Sigmoid colon (tissue), 7 donors: ENCODE results near the gene NEK9. TPM values are rescaled to one million over a fixed set of nuclear protein-coding genes. Genes with fewer than 3 reads are reported as not detected.

Experiments used
- DNase-seq: peaks from one replicate; pipeline ENCODE4 v3.0.0-alpha.2; 2019
- H3K27ac ChIP-seq, 4 donors: fragments of 200-600 bp; sonication (generic); one replicate each; pipeline ENCODE4 v1.5.1; 2016 to 2019; ENCODE audit warnings: mild to moderate bottlenecking in 1 of 4
- H3K27me3 ChIP-seq, 3 donors: fragments of 200-600 bp; sonication (generic); one replicate each; pipeline ENCODE4 v1.5.1; 2019; ENCODE audit warnings: mild to moderate bottlenecking in 1 of 3
- H3K36me3 ChIP-seq, 4 donors: fragments of 200-600 bp; sonication (generic); one replicate each; pipeline ENCODE4 v1.5.1; 2016 to 2019
- H3K4me1 ChIP-seq, 4 donors: fragments of 200-600 bp; sonication (generic); one replicate each; pipeline ENCODE4 v1.5.1; 2017 to 2019
- H3K4me3 ChIP-seq, 4 donors: fragments of 200-600 bp; sonication (generic); one replicate each; pipeline ENCODE4 v1.5.1; 2017 to 2019; ENCODE audit warnings: mild to moderate bottlenecking in 2 of 4, moderate library complexity in 1 of 4
- H3K9me3 ChIP-seq, 4 donors: fragments of 200-600 bp in 3 of 4; sonication (generic) in 3 of 4; one replicate each; pipeline versions ENCODE4 v1.5.1 to v1.6.1; 2013 to 2019
- CTCF ChIP-seq, 4 experiments: fragments of 450-650 bp in 3 of 4; fragments of 200-600 bp in 1 of 4; IDR thresholded peaks; one replicate each; pipeline ENCODE4 v1.5.1; 2016 to 2019; ENCODE audit warnings: antibody characterized with exemption in 4 of 4, mild to moderate bottlenecking in 3 of 4, moderate library complexity in 2 of 4
- EP300 ChIP-seq, 4 donors: sonication (generic); formaldehyde crosslinking; IDR thresholded peaks; one replicate each; pipeline ENCODE4 v1.6.1; 2017; ENCODE audit warnings: antibody characterized with exemption in 4 of 4
- POLR2A ChIP-seq, 2 donors: fragments of 450-650 bp; IDR thresholded peaks; one replicate each; pipeline ENCODE4 v1.6.1; 2016; ENCODE audit warnings: antibody characterized with exemption in 2 of 2, mild to moderate bottlenecking in 2 of 2, moderate library complexity in 2 of 2
- POLR2AphosphoS5 ChIP-seq, 4 donors: sonication (generic); formaldehyde crosslinking; IDR thresholded peaks; one replicate each; pipeline ENCODE4 v1.6.1; 2017; ENCODE audit warnings: antibody characterized with exemption in 4 of 4
- WGBS, 2 donors: extraction: QIAGEN DNeasy Blood & Tissue Kit; methylation state at CpG; one replicate each; pipeline ENCODE4 v1.1.7; 2013; 5-methylcytosine and 5-hydroxymethylcytosine counted together
- intact Hi-C: fragments of 100-400 bp; cut with DNase I; formaldehyde crosslinking; loops from one replicate; pipeline ENCODE4 v1.15.1; 2023
- polyA plus RNA-seq, 3 donors: library from polyadenylated mRNA; stranded (reverse); fragments of 200-250 nt; gene quantifications; one replicate each; pipeline ENCODE4 v1.2.3, GENCODE V29; 2013
- total RNA-seq, 4 donors: library from RNA; depleted of rRNA; stranded (reverse); fragments of >200 nt; gene quantifications; one replicate each; pipeline ENCODE4 v1.1.0, GENCODE V29; 2016
- donor health status: healthy with polysubstance abuse.
- donor health status: Bipolar disorder and iron deficiency.
- donor health status: healthy.

The NEK9 gene
- total and polyA plus RNA-seq, 7 donors, result 9.0 to 66.7 (median 54.4) TPM

- DNase-seq, result no peak
- no peaks in the 10 kb centered on the region for H3K27me3 ChIP-seq
- H3K4me3 ChIP-seq, result no peak overlapping the region
- H3K36me3 ChIP-seq, result peaks cover 21 to 100% (median 48%) of the 10 kb centered on the region in 4 donors
- WGBS, 2 donors, result 65 to 81% methylated on average over 3 of the region's 3 CpGs
- H3K4me1 ChIP-seq, result no peaks in the 10 kb centered on the region
- H3K27ac ChIP-seq, result no peak overlapping the region
- no peaks in the 10 kb centered on the region for H3K9me3 ChIP-seq
- TF ChIP-seq CTCF (IDR thresholded peaks at IDR 0.05) (no peak), POLR2A (IDR thresholded peaks at IDR 0.05) (no peak), POLR2AphosphoS5 (IDR thresholded peaks at IDR 0.05) (no peak), EP300 (IDR thresholded peaks at IDR 0.05) (no peak)
- intact Hi-C loops, result no loop called here
These were observed 19.7 kb downstream of the NEK9 start for GRCh38 chr14:75107186-75107585.

- TF ChIP-seq POLR2AphosphoS5 (IDR thresholded peaks at IDR 0.05) (no peak), EP300 (IDR thresholded peaks at IDR 0.05) (no peak), CTCF (IDR thresholded peaks at IDR 0.05) (no peak), POLR2A (IDR thresholded peaks at IDR 0.05) (no peak)
- no peaks in the 10 kb centered on the region for H3K9me3 ChIP-seq
- no peak for DNase-seq
- peaks cover 14 to 99% (median 53%) of the 10 kb centered on the region in 4 donors for H3K36me3 ChIP-seq
- WGBS, 2 donors, result 85 to 94% methylated on average over 4 of the region's 4 CpGs
- H3K4me1 ChIP-seq, result no peaks in the 10 kb centered on the region
- no peaks in the 10 kb centered on the region for H3K27me3 ChIP-seq
- intact Hi-C loops, result no loop called here
- H3K27ac ChIP-seq, result no peak overlapping the region
- H3K4me3 ChIP-seq, result no peak overlapping the region
These were observed 25.4 kb downstream of the NEK9 start for GRCh38 chr14:75101491-75101890.

- no peaks in the 10 kb centered on the region for H3K9me3 ChIP-seq
- H3K27ac ChIP-seq, result no peak overlapping the region
- H3K4me3 ChIP-seq, result no peak overlapping the region
- DNase-seq, result no peak
- H3K36me3 ChIP-seq, result peaks cover 22 to 99% (median 52%) of the 10 kb centered on the region in 4 donors
- intact Hi-C loops, result no loop called here
- no peaks in the 10 kb centered on the region for H3K27me3 ChIP-seq
- no peaks in the 10 kb centered on the region for H3K4me1 ChIP-seq
- WGBS, 2 donors, result 37 to 67% methylated on average over 1 of the region's 1 CpG
- TF ChIP-seq POLR2A (IDR thresholded peaks at IDR 0.05) (no peak), CTCF (IDR thresholded peaks at IDR 0.05) (no peak), POLR2AphosphoS5 (IDR thresholded peaks at IDR 0.05) (no peak), EP300 (IDR thresholded peaks at IDR 0.05) (no peak)
These were observed 28.2 kb downstream of the NEK9 start for GRCh38 chr14:75098682-75099081.

- TF ChIP-seq CTCF (IDR thresholded peaks at IDR 0.05) (no peak), POLR2A (IDR thresholded peaks at IDR 0.05) (no peak), POLR2AphosphoS5 (IDR thresholded peaks at IDR 0.05) (no peak), EP300 (IDR thresholded peaks at IDR 0.05) (no peak)
- Histone ChIP-seq H3K36me3 (peaks cover 24 to 99% (median 53%) of the 10 kb centered on the region in 4 donors), H3K27me3 (no peaks in the 10 kb centered on the region), H3K27ac (no peak overlapping the region), H3K4me1 (no peaks in the 10 kb centered on the region), H3K9me3 (no peaks in the 10 kb centered on the region), H3K4me3 (no peak overlapping the region)
- DNase-seq, result no peak
- intact Hi-C loops, result no loop called here
These were observed 28.6 kb downstream of the NEK9 start for GRCh38 chr14:75098212-75098611.

GRCh38 chr14:75096959-75097358 is 29.9 kb downstream of the NEK9 start:
- no peaks in the 10 kb centered on the region for H3K27me3 ChIP-seq
- no peak overlapping the region for H3K27ac ChIP-seq
- H3K4me1 ChIP-seq, result no peaks in the 10 kb centered on the region
- intact Hi-C loops, result no loop called here
- no peak for DNase-seq
- 95 to 96% methylated on average over 6 of the region's 6 CpGs for WGBS, 2 donors
- TF ChIP-seq EP300 (IDR thresholded peaks at IDR 0.05), result no peak
- TF ChIP-seq POLR2AphosphoS5 (IDR thresholded peaks at IDR 0.05), result no peak
- no peak for TF ChIP-seq POLR2A (IDR thresholded peaks at IDR 0.05)
- TF ChIP-seq CTCF (IDR thresholded peaks at IDR 0.05), result no peak
- H3K4me3 ChIP-seq, result no peak overlapping the region
- H3K36me3 ChIP-seq, result peaks cover 24 to 99% (median 58%) of the 10 kb centered on the region in 4 donors
- H3K9me3 ChIP-seq, result no peaks in the 10 kb centered on the region
